ENCODE results near the gene NACA. TPM values are rescaled to one million over a fixed set of nuclear protein-coding genes. Genes with fewer than 3 reads are reported as not detected.

The NACA gene
- total and polyA plus RNA-seq, 2 of the 13 experiments (the other 11 are each of a cell fraction or from before 2014, with no cell fraction given), result 799 to 1,700 TPM

DNA sequence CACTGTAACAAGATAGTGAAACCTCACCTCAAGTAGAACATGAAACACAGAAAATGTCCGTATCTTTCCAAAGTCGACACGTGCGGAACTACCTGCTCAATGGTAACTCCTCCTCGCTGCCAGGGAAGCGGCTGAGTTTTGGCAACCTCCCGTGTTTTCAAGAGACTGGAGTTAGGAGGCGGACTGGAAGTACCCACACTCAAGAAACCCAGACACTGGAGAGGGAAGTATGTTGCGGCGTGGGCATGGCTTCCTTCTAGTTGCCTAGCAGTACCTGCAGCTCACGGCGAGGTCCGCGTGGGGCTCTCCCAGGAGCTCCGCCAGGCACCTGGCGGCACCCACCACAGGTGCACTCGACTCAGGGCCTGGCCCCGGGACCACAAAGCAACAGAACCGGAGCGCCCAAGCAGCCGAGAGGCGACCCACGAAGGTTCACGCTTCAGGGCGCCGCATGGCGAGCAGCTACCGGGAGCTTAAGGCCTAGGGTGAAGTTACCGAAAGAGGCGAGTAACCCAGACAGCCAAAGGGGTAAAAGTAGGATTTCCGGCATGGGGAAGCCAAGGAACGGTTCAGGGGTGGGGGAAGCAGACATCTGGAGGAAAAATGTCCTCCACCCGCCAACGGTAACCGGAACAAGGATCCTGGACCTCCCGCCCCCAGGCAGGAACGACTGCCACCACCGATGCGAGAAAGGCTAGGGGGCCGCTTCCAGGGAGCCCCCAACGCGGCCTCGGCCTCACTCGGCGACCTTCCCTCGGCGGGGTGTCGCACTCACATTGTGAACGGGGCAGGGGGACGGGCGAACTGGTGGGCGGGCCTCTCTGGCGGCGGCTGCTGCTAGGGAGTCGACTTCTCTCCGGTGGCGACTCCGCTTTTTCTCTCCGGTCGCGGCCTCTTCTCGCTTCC is 37.6 kb downstream of the NACA start (continued):
- TF ChIP-seq SOX6 (IDR thresholded peaks at IDR 0.05) (no peak), SOX6 (CRISPR knock-in tag; IDR thresholded peaks at IDR 0.05) (no peak; the same call in 1 of the 2 replicates), ZNF441 (CRISPR knock-in tag; IDR thresholded peaks at IDR 0.05; ENCODE audit: borderline replicate concordance) (0 out of 2 replicates have a peak, but pooled peaks have one; percentile 36), MLLT10 (CRISPR knock-in tag; IDR thresholded peaks at IDR 0.05) (peak; percentile 3; the same call in 1 of the 2 replicates), ZNF33A (CRISPR knock-in tag; IDR thresholded peaks at IDR 0.05; ENCODE audit: borderline replicate concordance) (no peak), ZFYVE20 (CRISPR knock-in tag; IDR thresholded peaks at IDR 0.05; ENCODE audit: borderline replicate concordance, low read depth) (no peak; the same call in 1 of the 2 replicates), KMT2A (CRISPR knock-in tag; IDR thresholded peaks at IDR 0.05) (no peak; the same call in 1 of the 2 replicates), EP300 (IDR thresholded peaks at IDR 0.05; ENCODE audit: low read depth in 2 of 2, low read length in 2 of 2) (no peak), EP300 (CRISPR knock-in tag; IDR thresholded peaks at IDR 0.05; ENCODE audit: borderline replicate concordance) (no peak), IRF1 (CRISPR knock-in tag; IDR thresholded peaks at IDR 0.05; ENCODE audit: low read depth) (no peak), RFX5 (IDR thresholded peaks at IDR 0.05; ENCODE audit: low read depth, low read length) (0 out of 2 replicates have a peak, but pooled peaks have one; percentile 4), NR1H2 (CRISPR knock-in tag; IDR thresholded peaks at IDR 0.05; ENCODE audit: borderline replicate concordance, low read depth) (0 out of 2 replicates have a peak, but pooled peaks have one; percentile 50), BRD4 (CRISPR knock-in tag; IDR thresholded peaks at IDR 0.05) (0 out of 2 replicates have a peak, but pooled peaks have one; percentile 7), HOXA9 (CRISPR knock-in tag; IDR thresholded peaks at IDR 0.05; ENCODE audit: borderline replicate concordance) (0 out of 2 replicates have a peak, but pooled peaks have one; percentile 34), ZNF883 (CRISPR knock-in tag; IDR thresholded peaks at IDR 0.05; ENCODE audit: not compliant biosample characterization) (no peak), ZKSCAN5 (CRISPR knock-in tag; IDR thresholded peaks at IDR 0.05) (no peak), SNRNP70 (IDR thresholded peaks at IDR 0.05; ENCODE audit: low read depth, low read length) (no peak), HNRNPL (IDR thresholded peaks at IDR 0.05; ENCODE audit: low read depth, low read length) (no peak), ZBTB42 (CRISPR knock-in tag; IDR thresholded peaks at IDR 0.05) (no peak), TCF7 (IDR thresholded peaks at IDR 0.05; ENCODE audit: low read depth) (no peak), ZNF615 (CRISPR knock-in tag; IDR thresholded peaks at IDR 0.05; ENCODE audit: borderline replicate concordance) (0 out of 2 replicates have a peak, but pooled peaks have one; percentile 21), FOXA1 (IDR thresholded peaks at IDR 0.05) (no peak), FOXA1 (CRISPR knock-in tag; IDR thresholded peaks at IDR 0.05) (no peak), ZNF329 (CRISPR knock-in tag; IDR thresholded peaks at IDR 0.05; ENCODE audit: low read depth) (no peak)
- TF ChIP-seq, protein P1, sequence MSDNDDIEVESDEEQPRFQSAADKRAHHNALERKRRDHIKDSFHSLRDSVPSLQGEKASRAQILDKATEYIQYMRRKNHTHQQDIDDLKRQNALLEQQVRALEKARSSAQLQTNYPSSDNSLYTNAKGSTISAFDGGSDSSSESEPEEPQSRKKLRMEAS (IDR thresholded peaks at IDR 0.05), result peak; percentile 41; the same call in 1 of the 2 replicates
- TF ChIP-seq, protein P2, sequence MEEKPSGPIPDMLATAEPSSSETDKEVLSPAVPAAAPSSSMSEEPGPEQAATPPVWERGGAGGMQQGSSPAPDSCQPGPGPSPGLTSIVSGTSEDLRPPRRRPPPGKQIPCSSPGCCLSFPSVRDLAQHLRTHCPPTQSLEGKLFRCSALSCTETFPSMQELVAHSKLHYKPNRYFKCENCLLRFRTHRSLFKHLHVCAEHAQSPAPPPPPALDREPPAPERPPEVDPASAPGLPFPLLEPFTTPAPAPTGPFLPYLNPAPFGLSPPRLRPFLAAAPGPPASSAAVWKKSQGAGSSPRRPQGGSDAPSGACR (CRISPR knock-in tag; IDR thresholded peaks at IDR 0.05), result no peak
- TF ChIP-seq, protein P3, sequence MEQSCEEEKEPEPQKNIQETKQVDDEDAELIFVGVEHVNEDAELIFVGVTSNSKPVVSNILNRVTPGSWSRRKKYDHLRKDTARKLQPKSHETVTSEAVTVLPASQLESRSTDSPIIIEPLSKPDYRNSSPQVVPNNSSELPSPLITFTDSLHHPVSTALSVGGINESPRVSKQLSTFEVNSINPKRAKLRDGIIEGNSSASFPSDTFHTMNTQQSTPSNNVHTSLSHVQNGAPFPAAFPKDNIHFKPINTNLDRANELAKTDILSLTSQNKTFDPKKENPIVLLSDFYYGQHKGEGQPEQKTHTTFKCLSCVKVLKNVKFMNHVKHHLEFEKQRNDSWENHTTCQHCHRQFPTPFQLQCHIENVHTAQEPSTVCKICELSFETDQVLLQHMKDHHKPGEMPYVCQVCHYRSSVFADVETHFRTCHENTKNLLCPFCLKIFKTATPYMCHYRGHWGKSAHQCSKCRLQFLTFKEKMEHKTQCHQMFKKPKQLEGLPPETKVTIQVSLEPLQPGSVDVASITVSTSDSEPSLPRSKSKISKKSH (CRISPR knock-in tag; IDR thresholded peaks at IDR 0.05; ENCODE audit: borderline replicate concordance), result no peak
